Uterus (tissue), 4 donors: ENCODE measurements around the gene SART1. TPM values are rescaled to one million over a fixed set of nuclear protein-coding genes. Genes with fewer than 3 reads are reported as not detected.
"Not testable (repeated sequence)": the region's sequence is repeated elsewhere in the genome, so short reads cannot be mapped to it uniquely, and the experiment has no call there.

ENCODE experiments used
- DNase-seq, 2 donors: peaks; one replicate each; pipeline ENCODE4 v3.0.0-alpha.2; 2019 to 2020
- H3K27ac ChIP-seq, 2 donors: fragments of 200-600 bp; sonication (generic); 1 replicate in 1 of 2; 2 replicates in 1 of 2; pipeline ENCODE4 v1.5.1; 2016 to 2018
- H3K27me3 ChIP-seq, 2 donors: fragments of 200-600 bp; sonication (generic); one replicate each; pipeline ENCODE4 v1.5.1; 2018 to 2019; ENCODE audit warnings: control low read depth in 1 of 2
- H3K36me3 ChIP-seq, 2 donors: fragments of 200-600 bp; sonication (generic); one replicate each; pipeline ENCODE4 v1.5.1; 2019; ENCODE audit warnings: control low read depth in 1 of 2
- H3K4me1 ChIP-seq, 2 donors: fragments of 200-600 bp; sonication (generic); one replicate each; pipeline ENCODE4 v1.5.1; 2018 to 2019; ENCODE audit warnings: control low read depth in 1 of 2
- H3K4me3 ChIP-seq, 2 donors: fragments of 200-600 bp; sonication (generic); 1 replicate in 1 of 2; 2 replicates in 1 of 2; pipeline ENCODE4 v1.5.1; 2018 to 2019; ENCODE audit warnings: mild to moderate bottlenecking in 1 of 2
- H3K9me3 ChIP-seq, 2 donors: fragments of 200-600 bp; sonication (generic); one replicate each; pipeline ENCODE4 v1.5.1; 2019; ENCODE audit warnings: control low read depth in 1 of 2
- CTCF ChIP-seq, 4 experiments: fragments of 200-600 bp in 2 of 4; fragments of 450-650 bp in 2 of 4; sonication (generic) in 2 of 4; IDR thresholded peaks; one replicate each; pipeline ENCODE4 v1.5.1; 2016 to 2019; ENCODE audit warnings: antibody characterized with exemption in 4 of 4, mild to moderate bottlenecking in 2 of 4, moderate library complexity in 1 of 4
- POLR2A ChIP-seq, 2 donors: fragments of 450-650 bp; IDR thresholded peaks; one replicate each; pipeline ENCODE4 v1.6.1; 2016; ENCODE audit warnings: antibody characterized with exemption in 2 of 2, mild to moderate bottlenecking in 1 of 2, moderate library complexity in 1 of 2
- intact Hi-C: fragments of 100-400 bp; cut with DNase I; formaldehyde crosslinking; loops from one replicate; pipeline ENCODE4 v1.15.1; 2023; ENCODE audit warnings: low total_unique reads
- total RNA-seq, 4 donors: library from RNA; depleted of rRNA in 3 of 4; stranded (reverse); fragments of >200 nt in 3 of 4; gene quantifications; one replicate each; pipeline versions ENCODE4 v1.1.0 to v1.2.4, GENCODE V29; 2014 to 2023
- donor health status: DM: yes; HTN: yes; CAD: no.

Gene SART1
- total RNA-seq, 4 donors from 2014 or later = 10.3 to 77.9 (median 30.5) TPM

- no peak overlapping the region for H3K4me3 ChIP-seq
- no peak for TF ChIP-seq POLR2A (IDR thresholded peaks at IDR 0.05)
- TF ChIP-seq CTCF (IDR thresholded peaks at IDR 0.05) = peak; percentile 78 to 96 (median 88)
Observed at GRCh38 chr11:66022401-66023185, 61.1 kb downstream of the SART1 start.

GRCh38 chr11:66023186-66023440, 61.6 kb downstream of the SART1 start:
- H3K4me3 ChIP-seq, H3K4me1 ChIP-seq, H3K9me3 ChIP-seq, DNase-seq, intact Hi-C loops, H3K36me3 ChIP-seq, H3K27ac ChIP-seq, H3K27me3 ChIP-seq: not testable (repeated sequence)

More at GRCh38 chr11:66022401-66023185, 61.1 kb downstream of the SART1 start:
- DNase-seq = peak; percentile 44 to 75
- no peaks in the 10 kb centered on the region for H3K9me3 ChIP-seq
- no peaks in the 10 kb centered on the region for H3K4me1 ChIP-seq
- intact Hi-C loops = no loop called here
- H3K27me3 ChIP-seq = no peaks in the 10 kb centered on the region
- H3K27ac ChIP-seq = no peak overlapping the region
- H3K36me3 ChIP-seq = no peaks in the 10 kb centered on the region

- Histone ChIP-seq H3K27ac (no peak within 1 kb of the TSS), H3K9me3 (no peaks in the 10 kb centered on the region), H3K4me1 (no peaks in the 10 kb centered on the region), H3K27me3 (no peaks in the 10 kb centered on the region), H3K4me3 (no peak within 1 kb of the TSS), H3K36me3 (no peaks in the 10 kb centered on the region)
- DNase-seq = no peak
- no peak for TF ChIP-seq POLR2A (IDR thresholded peaks at IDR 0.05)
- TF ChIP-seq CTCF (IDR thresholded peaks at IDR 0.05) = no peak
- intact Hi-C loops = no loop called here
Observed at GRCh38 chr11:66026017-66026529, 64.5 kb downstream of the SART1 start, which contains the start of gene CATSPER1. Gene CATSPER1 (minus strand): TSS chr11:66026479. CDS start chr11:66026379, 100 bp downstream.

Other genes starting within 250 kb of the SART1 start
- gene KAT5, start 249.5 kb upstream of the SART1 start, total RNA-seq = 100 to 1,000 TPM in 2 of 4 donors, 10 to 100 TPM in 2; 37.1 to 113 (median 81.5) TPM
- gene RNASEH2C, start 240.9 kb upstream of the SART1 start, total RNA-seq = 100 to 1,000 TPM in 1 of 4 donors, 10 to 100 TPM in 3; 35.2 to 107 (median 65.4) TPM
- gene AP5B1, start 180.8 kb upstream of the SART1 start, total RNA-seq = 10 to 100 TPM in 1 of 4 donors, 1 to 10 TPM in 3; 2.4 to 17.1 (median 5.7) TPM
- gene OVOL1, start 174.7 kb upstream of the SART1 start, total RNA-seq = 1 to 10 TPM in 1 of 4 donors, not detected in 3; 1.0 TPM
- gene SNX32, start 127.8 kb upstream of the SART1 start, total RNA-seq = 1 to 10 TPM in 1 of 4 donors, under 1 TPM in 1, not detected in 2; 0.58 to 2.6 TPM
- gene CFL1, start 103.6 kb upstream of the SART1 start, total RNA-seq = 100 to 1,000 TPM; 227 to 514 (median 399) TPM
- gene MUS81, start 101.3 kb upstream of the SART1 start, total RNA-seq = 100 to 1,000 TPM in 1 of 4 donors, 10 to 100 TPM in 3; 28.8 to 108 (median 75.0) TPM
- gene EFEMP2, start 88.9 kb upstream of the SART1 start, total RNA-seq = 100 to 1,000 TPM in 1 of 4 donors, 10 to 100 TPM in 3; 56.1 to 165 (median 87.3) TPM
- 1 to 10 TPM in 1 of 4 donors, under 1 TPM in 1, not detected in 2; 0.62 to 3.6 TPM for gene CTSW, start 81.9 kb upstream of the SART1 start, total RNA-seq
- 100 to 1,000 TPM in 1 of 4 donors, 10 to 100 TPM in 3; 39.7 to 239 (median 52.2) TPM for gene FIBP, start 73.3 kb upstream of the SART1 start, total RNA-seq
- gene CCDC85B, start 71.1 kb upstream of the SART1 start, total RNA-seq = 100 to 1,000 TPM in 1 of 4 donors, 10 to 100 TPM in 3; 22.3 to 141 (median 54.5) TPM
- gene FOSL1, start 61.3 kb upstream of the SART1 start, total RNA-seq = 1 to 10 TPM in 2 of 4 donors, not detected in 2; 2.9 to 3.9 TPM
- 10 to 100 TPM; 11.5 to 53.0 (median 29.7) TPM for gene C11orf68, start 42.7 kb upstream of the SART1 start, total RNA-seq
- 10 to 100 TPM in 3 of 4 donors, 1 to 10 TPM in 1; 9.2 to 83.0 (median 60.6) TPM for gene DRAP1, start 42.3 kb upstream of the SART1 start, total RNA-seq
- not detected for gene TSGA10IP, start 16.3 kb upstream of the SART1 start, total RNA-seq
- 10 to 100 TPM; 15.6 to 38.2 (median 33.1) TPM for gene EIF1AD, start 40.4 kb downstream of the SART1 start, total RNA-seq
- 100 to 1,000 TPM in 2 of 4 donors, 10 to 100 TPM in 1, 1 to 10 TPM in 1; 8.7 to 136 (median 76.6) TPM for gene BANF1, start 40.8 kb downstream of the SART1 start, total RNA-seq
- under 1 TPM in 1 of 4 donors, not detected in 3; 0.59 TPM for gene CST6, start 50.3 kb downstream of the SART1 start, total RNA-seq
- under 1 TPM in 1 of 4 donors, not detected in 3; 0.26 TPM for gene CATSPER1, start 64.7 kb downstream of the SART1 start, total RNA-seq
- gene GAL3ST3, start 87.4 kb downstream of the SART1 start, total RNA-seq = 1 to 10 TPM in 2 of 4 donors, under 1 TPM in 1, not detected in 1; 0.26 to 2.1 (median 1.9) TPM
- 100 to 1,000 TPM in 2 of 4 donors, 10 to 100 TPM in 2; 59.9 to 195 (median 106) TPM for gene SF3B2, start 90.6 kb downstream of the SART1 start, total RNA-seq
- 10 to 100 TPM in 3 of 4 donors, 1 to 10 TPM in 1; 2.9 to 79.2 (median 57.2) TPM for gene PACS1, start 108.5 kb downstream of the SART1 start, total RNA-seq